RPMI7951 (cell line): ENCODE measurements around the gene ATOX1. TPM values are rescaled to one million over a fixed set of nuclear protein-coding genes. Genes with fewer than 3 reads are reported as not detected.
A peak's percentile ranks its signal among the peaks of the same experiment; 100 is the strongest.

Source experiments
- DNase-seq: peaks from one replicate; pipeline ENCODE4 v3.0.0-alpha.2; 2012; ENCODE audit warnings: low read depth
- total RNA-seq: library from RNA; depleted of rRNA; stranded (reverse); fragments of >200 nt; shearing (Covaris generic); gene quantifications from 2 replicates; pipeline ENCODE4 v1.2.3, GENCODE V29; 2014

Gene ATOX1
- total RNA-seq, 1 experiment from 2014 or later: 156 TPM

DNA sequence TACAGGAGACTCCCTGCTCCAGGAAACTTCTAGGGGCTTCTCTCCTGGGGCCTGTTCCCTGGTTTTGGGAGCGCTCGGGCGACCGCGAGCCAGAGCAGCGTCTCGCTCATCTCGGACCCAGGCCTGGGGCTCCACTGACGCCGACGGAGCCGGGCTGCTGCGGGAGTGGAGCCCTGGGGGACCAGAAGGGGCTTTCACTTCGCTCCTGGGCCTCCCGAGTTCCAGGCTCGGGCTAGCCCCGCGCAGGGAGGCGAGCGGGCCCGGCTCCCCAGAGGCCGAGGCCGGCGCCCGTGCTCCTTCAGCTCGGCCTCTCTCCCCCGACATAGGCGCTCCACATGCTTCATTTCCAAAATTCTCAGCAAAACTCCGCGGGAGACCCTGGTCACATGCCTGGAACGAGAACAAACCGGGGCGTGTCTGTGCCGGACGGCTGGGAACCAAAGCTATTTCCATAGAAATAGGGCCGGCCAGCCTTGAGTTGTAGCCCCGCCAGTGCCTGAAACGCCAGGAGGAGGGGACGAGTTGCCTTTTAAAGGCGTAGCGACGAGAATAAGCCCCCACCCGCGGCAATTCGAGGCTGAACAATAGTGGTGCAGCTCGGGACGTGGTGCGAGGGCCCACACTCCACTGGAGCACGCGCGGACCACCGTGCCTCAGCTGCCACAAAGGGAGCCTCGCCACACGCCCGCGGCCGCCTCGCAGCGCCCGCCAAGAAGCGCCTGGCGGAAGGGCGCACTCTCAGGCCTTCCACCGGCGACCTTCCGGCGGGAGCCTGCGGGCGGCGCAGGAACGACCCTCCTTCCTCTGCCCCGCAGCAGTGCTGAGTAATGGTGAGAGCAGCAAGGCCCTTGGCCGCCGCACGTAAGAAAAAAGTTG, 12.2 kb upstream of the ATOX1 start:
- DNase-seq: peak; percentile 74

DNA sequence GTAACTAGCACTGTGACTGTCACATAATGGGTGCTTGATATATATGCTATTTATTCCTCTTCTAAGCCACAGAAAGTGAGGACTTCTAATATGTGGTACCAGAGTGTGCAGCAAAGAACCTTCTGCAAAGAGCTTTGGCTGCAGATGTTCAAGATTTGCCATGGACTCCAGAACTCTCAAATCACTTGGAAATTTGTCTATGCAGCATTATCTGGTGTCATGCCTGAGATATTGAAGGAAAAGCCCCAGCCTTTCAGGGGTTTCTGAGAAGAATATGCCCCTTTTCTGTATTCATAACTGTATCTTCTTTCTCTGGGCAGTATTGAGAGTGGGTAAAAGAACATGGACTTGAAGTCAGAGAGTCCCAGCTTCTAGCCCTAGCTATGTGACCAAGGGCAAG, 8.5 kb upstream of the ATOX1 start:
- DNase-seq: no peak

DNA sequence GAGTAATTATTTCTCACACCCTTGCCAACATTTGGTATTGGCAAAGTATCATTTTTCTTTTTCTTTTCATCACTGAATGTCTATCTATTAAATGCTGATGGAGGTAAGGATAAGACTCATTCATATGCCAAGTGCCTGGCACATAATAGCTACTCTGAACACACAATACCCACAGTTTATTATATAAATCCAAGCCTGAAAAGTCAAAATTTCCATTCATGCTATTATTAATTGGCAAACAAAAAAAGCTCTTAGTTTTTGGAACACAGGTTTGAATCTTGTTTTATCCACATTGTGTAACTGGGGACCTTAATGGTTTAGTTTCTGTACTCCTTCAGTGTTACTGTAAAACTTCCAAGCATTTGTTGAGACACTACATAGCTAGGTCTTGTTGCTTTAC, 6.4 kb upstream of the ATOX1 start:
- no peak for DNase-seq

DNA sequence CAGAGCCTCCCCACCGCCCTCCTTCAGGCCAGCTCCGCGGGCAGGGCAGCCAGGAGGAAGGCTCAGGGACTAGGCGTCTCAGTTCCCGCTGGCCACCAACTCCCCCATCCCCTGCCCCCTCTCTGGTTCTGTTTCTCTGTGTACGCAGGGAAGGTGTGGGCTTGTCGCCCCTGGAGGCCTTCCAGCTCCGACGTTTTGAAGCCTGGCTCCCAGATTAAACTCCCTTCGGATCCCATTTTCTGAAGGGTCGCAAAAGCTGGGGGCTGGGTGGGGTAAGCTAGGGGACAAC, 346 bp downstream of the ATOX1 start:
- no peak for DNase-seq

DNA sequence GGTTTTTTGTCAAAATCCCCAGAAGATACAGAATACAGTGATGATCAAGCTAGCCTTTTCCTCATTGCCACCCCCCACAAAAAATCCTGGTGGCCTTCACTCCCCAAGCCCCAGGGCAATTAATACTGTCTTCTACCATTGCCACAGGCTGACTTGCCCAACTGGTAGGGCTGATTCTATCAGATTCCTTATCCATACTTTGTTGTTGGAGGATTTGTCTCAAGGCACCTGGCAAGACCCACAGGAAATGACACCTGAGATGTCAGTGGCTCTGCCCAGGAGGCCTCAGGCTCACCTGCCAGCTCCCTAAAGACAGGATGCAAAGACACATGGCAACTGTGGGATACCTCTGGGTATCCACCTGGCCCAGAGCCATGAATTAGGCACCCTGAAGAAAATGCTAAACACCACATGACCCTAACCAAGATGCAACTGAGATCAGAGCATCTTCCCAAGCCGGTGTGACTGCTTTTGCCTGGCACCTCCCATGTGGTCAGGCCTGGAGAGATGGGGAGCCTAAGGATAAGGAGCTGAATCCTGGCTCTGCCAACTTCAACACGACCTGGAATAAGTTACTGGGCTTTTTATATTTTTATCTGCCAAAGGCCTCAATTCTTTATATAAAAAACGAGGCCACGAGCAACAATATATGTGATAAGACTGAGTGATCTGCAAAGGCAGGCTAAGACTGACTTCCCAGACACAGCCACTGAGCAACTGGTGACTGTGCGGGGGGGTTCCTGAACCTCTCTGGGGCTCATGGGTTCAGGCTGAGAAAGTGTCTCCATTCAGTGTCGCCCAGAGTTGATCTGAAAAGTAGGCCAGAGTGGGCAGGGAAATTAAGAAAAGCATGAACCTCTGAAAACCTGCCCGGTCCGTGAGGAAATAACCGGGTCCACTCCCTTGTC, 944 bp downstream of the ATOX1 start:
- no peak for DNase-seq

DNA sequence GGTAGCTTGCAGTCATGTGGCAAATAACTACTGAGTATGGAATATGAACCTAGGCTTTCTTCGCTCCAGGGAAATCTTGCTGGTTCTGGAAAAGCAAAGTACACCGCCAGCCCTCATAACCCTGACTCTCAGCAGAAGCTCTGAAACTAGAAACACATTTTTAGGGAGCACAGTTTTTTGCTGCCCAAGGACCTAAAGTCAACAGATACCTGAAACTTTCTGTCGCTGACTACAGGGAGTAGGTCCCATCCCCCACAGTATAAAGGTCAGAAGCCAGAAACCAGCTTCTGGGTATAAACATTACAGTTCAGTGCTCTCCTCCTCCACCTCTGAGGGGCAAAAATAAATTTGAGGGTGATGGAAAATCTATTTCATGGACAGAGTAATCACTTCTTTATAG, 3.0 kb downstream of the ATOX1 start:
- no peak for DNase-seq

DNA sequence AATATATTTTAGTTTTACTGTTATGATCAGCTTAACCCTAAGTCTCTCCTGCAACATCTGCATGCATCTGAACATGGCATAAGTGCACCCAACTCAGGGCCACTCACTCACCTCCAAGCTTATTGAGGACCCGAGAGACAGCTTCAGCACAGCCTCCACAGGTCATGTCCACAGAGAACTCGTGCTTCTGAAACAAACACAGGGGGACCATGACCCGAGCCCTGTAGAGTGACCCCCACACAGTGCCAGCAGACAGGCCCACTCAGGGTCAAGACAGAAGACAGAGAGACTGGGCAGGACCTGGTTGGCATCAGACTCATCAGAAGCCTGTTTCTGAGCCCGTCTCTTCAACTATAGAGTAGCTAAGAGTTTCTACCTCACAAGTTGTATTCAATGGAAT, 6.8 kb downstream of the ATOX1 start:
- no peak for DNase-seq

DNA sequence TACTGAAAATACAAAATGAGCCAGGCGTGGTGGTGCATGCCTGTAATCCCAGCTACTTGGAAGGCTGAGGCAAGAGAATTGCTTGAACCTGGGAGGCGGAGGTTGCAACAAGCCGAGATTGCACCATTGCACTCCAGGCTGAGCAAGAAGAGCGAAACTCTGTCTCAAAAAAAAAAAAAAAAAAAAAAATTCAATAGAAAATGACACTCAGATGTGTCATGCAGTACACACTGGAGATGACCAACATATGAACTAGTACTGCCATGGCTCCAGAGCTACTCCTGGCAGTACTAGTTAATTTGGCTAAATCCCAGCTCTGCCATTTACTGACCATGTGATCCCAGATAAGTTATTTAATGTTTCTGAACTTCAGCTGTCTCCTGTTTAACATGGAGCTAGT, 7.3 kb downstream of the ATOX1 start:
- no peak for DNase-seq

DNA sequence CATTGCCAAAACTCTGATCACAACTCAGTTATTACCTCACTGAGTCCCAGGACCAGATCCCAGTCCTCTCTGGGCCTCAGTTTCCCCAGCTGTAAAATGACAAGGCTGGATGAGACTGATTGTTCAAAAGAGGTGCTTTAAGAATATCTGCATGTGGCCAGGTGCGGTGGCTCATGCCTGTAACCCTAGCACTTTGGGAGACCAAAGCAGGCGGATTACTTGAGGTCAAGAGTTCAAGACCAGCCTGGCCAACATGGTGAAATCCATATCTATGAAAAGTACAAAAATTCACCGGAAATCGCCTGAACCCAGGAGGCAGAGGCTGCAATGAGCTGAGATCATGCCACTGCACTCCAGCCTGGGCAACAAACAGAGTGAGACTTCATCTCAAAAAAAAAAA, 8.3 kb downstream of the ATOX1 start:
- DNase-seq: no peak

DNA sequence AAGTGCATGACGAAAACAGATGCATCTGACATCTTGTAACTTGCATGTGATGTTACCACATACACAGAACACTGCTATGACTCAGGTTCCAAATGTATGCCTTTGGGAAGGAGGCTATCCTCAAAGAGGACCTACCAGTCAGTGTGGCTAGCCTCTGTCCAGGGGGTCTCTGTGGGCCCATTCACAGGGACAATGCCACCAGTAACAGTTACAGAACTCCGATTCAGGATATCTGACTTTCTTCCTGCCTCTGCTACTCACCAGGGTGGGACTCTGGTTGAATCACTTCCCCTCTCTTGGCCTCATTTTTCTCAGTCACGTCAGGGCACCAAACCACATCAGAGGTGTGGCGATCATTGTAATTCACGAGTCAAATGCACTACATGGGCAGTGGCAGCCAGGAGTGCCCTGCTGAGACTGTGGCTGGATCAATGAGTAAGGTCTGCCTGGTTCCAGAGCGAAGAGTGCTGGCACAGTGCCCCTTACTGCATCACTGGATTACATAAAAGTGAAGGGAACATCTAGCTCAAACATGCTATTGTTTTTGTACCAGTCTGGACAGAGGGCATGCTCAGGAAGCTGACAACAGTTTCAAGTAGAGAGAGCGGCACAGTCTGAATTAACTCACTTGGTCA, 13.2 kb downstream of the ATOX1 start:
- peak; percentile 96 for DNase-seq

DNA sequence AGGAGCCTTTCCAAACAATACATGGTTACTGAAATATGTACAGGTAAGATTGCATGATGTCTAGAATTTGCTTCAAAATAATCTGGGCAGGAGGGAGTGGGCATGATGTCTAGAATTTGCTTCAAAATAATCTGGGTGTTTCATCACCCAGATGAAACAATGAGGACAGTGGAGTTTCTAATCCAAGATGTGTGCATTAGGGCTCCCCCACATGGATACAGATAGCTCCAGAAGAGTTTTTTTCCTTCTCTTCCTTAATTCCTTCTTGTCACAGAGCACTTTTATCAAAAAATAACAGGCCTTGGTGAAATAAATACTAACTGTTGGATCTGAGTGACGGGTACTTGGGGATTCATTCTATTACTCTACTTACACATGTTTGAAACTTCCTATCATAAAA, 14.9 kb downstream of the ATOX1 start:
- DNase-seq: no peak

DNA sequence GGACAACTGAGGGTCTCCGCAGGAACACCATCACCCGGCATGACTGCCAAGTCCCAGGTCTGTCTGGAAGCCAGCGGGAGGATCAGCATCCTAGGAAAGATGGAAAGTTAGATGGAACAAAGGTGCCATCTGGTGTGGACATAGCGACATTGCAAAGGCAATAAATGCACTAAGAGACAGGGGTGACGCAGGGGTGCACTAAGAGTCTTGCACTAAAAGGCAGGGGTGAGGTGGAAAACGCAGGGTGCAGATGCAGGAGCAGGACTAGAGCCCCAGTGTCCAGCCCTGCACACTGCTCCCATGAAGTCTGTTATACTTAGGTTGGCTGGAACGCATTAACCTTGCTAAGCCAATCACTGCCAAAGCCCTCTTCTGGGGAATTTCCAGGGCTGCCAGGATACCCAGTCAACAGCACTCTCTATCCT, 15.5 kb downstream of the ATOX1 start:
- peak; percentile 71 for DNase-seq

DNA sequence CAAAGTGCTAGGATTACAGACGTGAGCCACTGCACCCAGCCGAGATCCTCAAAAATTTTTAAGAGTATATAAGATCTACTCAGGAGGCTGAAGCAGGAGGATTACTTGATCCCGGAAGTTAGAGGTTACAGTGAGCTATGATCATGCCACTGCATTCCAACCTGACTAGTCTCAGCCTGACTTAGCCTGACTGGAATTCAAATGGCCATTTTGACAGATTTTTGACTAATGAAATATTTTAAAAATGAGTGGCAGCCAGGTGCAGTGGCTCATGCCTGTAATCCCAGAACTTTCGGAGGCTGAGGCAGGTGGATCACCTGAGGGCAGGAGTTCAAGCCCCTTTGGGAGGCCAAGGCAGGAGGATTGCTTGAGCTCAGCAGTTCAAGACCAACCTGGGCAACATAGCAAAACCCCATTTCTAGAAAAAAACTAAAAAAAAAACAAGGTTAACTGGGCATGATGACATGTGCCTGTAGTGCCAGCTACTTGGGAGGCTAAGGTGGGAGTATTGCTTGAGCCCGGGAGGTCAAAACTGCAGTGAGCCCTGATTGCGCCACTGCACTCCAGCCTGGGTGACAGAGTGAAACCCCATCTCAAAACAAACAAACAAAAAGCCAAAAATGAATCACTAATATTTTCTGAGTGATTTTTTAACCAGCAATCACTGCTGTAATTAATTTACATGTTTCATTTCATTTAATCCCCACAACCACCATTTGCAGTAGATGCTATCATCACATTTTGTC, 16.6 kb downstream of the ATOX1 start:
- peak; percentile 69 for DNase-seq

DNA sequence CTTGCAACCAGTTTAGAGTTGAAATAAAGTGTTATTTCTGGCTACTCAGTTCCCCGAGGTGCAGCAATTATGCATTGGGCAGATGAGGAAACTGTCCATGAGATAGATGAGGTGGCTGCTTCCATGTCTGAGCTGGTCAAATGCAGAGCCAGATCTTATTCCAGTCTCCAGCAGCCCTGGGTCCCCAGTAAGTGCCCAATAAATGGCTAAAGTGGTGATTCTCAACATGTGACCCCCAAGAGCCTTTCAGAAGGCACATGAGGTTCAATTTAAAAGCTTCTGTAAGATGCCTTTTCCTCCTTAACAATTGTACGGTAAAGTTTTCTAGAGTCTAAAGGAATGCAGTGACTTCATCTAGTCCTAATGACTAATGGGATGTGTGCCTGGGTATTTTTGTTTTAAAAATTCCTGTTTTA, 17.5 kb downstream of the ATOX1 start:
- peak; percentile 54 for DNase-seq

DNA sequence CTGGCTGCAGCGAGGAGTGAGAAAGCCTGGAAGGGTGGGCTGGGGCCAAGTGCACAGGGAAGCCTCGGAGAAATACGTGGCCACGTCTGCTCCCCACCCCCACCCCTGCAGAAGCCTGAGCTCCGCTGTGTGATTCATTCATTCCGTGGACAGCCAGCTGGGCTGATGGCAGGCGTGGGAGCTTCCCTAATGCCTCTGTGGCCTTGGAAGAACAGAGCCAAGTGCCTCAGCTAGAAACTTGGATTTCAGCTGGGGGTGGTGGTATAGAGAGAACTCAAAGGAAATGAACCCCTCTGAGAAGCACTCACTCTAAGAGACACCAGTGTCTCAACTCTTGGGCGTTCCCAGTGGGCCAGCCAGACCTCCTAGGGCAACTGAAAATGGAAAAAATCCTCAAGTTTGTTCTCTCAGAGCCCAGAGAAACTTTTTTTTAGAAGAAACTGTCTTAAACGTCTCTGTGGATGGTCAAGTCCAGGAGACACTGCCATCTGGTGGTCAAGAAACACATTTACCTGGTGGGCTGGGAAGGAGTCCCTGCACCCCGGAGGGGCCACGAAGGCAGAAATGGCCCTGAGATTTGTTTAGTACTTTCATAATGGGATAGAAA, 18.0 kb downstream of the ATOX1 start:
- DNase-seq: peak; percentile 94

DNA sequence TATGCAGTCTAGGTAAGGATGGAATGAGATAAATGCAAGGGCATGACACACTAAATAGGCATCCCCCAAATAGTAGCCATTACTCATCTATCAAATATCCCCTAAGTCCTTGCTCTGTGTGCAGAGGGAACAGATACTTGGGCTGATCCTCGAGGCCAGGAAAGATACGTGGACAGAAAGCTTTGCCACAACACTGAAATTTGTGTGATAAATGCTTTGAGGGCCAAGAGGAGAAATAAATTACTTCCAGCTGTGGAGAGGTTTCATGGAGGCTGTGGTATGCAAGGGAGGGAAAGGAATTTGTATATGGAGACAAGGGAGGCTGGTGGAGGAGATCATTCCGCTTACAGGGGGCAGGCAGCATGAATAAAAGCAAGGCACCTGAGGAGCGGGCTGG, 18.5 kb downstream of the ATOX1 start:
- DNase-seq: peak; percentile 98

DNA sequence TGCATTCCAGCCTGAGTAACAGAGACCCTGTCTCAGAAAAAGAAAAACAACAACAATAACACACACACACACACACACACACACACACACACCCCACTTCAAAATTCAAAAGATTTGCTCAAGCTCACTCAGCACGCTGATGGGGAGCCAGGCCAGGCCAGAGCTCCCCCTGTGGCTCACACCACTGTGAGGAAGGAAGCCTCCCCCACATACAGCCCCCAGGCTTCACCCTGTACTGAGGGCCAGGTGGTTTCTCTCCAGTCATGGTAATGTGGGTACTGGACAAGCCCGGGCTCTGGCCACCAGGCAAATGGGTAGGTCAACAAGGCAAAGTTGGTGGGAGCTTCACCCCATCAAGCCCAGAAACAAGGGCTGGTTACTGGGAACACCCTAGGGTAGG, 19.0 kb downstream of the ATOX1 start:
- DNase-seq: peak; percentile 76

DNA sequence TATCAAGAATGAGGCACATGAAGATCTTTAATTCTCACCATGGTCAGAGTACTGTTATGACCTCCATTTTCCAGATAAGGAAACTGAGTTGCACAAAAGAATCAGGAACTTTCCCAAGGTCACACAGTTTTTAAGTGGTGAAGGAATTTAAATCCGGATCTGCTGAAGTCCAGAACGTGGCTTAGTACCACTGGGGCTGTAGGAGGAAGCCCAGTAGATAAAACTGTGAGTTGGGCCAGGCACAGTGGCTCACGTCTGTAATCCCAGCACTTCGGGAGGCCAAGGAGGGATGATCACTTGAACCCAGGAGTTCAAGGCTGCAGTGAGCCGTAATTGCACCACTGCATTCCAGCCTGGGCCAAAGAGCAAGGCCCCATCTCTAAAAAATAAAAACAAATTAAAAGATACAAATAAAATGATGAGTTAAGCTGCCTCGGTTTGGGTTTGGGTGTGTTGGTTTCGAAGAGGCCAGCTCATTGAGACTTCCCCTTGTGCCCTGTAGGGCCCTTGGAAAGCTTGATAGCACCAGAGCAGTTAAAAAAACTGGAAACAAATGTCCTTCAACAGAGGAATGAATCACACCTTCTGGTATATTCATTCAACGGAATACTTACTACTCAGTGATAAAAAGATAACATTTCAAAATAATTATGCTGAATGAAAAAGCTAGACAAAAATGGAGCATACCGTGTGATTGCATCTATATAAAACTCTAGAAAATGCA, 20.1 kb downstream of the ATOX1 start:
- peak; percentile 53 for DNase-seq

DNA sequence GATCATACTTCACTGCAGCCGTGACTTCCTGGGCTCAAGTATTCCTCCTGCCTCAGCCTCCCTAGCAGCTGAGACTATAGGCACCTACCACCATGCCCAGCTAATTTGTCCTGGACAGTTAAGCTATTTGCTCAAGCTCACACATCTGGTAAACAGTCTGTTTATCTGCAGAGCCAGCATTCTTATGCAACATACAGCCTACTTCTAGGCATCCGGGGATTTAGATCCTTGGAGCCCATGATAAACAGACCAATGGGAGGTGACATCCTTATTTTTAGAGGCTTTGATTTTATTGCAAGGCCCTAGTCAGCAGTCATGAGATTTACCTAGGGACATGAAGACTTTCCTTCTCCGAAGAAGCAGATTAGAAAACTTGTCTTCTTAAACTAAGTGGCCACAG, 21.0 kb downstream of the ATOX1 start:
- no peak for DNase-seq

DNA sequence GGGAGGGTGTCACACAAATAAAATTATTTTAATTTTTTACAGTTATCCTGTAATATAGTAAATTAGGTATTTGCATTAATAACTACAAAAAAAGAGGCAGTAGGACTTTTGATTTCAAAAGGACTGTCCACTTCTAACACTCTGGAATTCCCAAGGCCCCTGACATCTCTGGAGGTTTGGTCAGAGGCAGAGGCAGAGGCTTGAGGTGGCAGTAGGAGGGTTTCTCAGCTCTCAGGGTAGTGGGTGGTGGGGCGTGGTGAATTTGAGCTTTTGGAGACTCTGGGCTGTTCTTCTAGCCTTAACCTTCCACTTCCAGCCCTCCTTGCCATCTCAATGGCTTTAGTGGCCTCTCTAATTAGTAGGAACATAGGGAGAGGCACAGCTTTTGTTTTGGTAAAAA, 22.8 kb downstream of the ATOX1 start:
- no peak for DNase-seq

DNA sequence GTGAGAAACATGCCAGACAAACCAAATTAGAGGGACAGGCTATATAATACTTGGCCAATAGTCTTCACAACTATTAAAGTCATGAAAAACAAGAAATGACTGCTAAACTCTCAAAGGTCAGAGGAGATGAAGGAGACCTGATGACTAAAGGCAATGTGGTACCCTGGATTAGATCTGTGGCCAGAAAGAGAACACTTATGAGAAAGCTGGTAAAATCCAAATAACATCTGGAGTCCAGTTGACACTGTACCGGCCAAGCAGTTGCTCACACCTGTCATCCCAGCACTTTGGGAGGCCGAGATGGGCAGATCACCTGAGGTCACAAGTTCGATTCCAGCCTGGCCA, 24.4 kb downstream of the ATOX1 start:
- DNase-seq: no peak
